Motor neuron (in vitro differentiated cells): ENCODE data around the gene ADAMTS15. TPM values are rescaled to one million over a fixed set of nuclear protein-coding genes. Genes with fewer than 3 reads are reported as not detected.

ENCODE experiments used
- ATAC-seq, 8 experiments: fragments of 200-7000 bp; cut with Tn5 transposase; replicated peaks in 6 of 8; 2 replicates each; pipeline ENCODE4 v1.8.0; 2021; ENCODE audit warnings: mild to moderate bottlenecking in 8 of 8, moderate library complexity in 8 of 8
- H3K27ac ChIP-seq, 2 donors: fragments of 250-450 bp; sonication (Bioruptor Pico); 2 replicates each; pipeline ENCODE4 v1.9.0; 2021; ENCODE audit warnings: antibody characterized with exemption in 2 of 2, mild to moderate bottlenecking in 2 of 2, moderate library complexity in 1 of 2
- H3K4me1 ChIP-seq, 2 donors: fragments of 250-450 bp; sonication (Bioruptor Pico); replicated peaks in 1 of 2; 2 replicates each; pipeline ENCODE4 v1.6.1; 2021; ENCODE audit warnings: antibody characterized with exemption in 2 of 2, mild to moderate bottlenecking in 2 of 2, moderate library complexity in 1 of 2
- H3K4me3 ChIP-seq, 5 donors: fragments of 250-450 bp; sonication (Bioruptor Pico); 2 replicates each; pipeline ENCODE4 v1.9.0; 2021; ENCODE audit warnings: antibody characterized with exemption in 5 of 5, mild to moderate bottlenecking in 5 of 5, moderate library complexity in 4 of 5
- WGBS, 10 experiments: fragments of 450-650 bp; shearing (Covaris generic); methylation state at CpG; one replicate each; pipeline ENCODE4 v1.0.0; 2022; 5-methylcytosine and 5-hydroxymethylcytosine counted together
- in situ Hi-C, 9 experiments: fragments of 400-800 bp; cut with MboI; loops; one replicate each; pipeline ENCODE4 v1.15.0; 2021; ENCODE audit warnings: low sequenced_read_pairs in 9 of 9, low pct_unique_long_range_greater_than_20kb in 2 of 9; ENCODE audit not compliant: unreplicated experiment in 9 of 9
- total RNA-seq, 8 experiments: library from RNA; unstranded; fragments of 300-600 nt; gene quantifications; 2 replicates each; pipeline versions ENCODE4 v1.2.3 to v1.2.4, GENCODE V29; 2022

The ADAMTS15 gene
- total RNA-seq, 8 experiments from 2014 or later, result 0.52 to 55.3 (median 1.1) TPM

DNA sequence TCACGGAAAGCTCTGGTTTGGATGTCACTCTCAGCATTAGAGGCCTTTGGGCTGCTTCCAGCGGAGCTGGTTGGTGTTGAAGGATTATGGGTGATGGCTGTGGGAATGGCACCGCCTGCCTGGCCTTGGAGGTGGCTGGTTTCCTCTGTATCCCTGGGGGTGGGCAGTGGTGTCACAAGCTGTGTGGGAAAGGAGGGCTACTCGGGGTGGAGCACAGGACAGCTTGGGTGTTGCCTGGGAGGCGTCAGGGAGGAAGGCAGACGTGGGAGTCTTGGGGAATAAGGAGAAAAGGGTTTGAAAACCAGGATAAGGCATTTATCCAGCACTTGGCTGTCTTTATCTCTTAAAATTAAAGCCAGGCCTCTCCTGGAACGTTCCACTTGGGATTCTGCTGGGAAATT, 71.8 kb downstream of the ADAMTS15 start:
- H3K27ac ChIP-seq, result no peak overlapping the region
- H3K4me3 ChIP-seq, result no peak overlapping the region
- ATAC-seq, result no peak
- peaks cover 10 to 15% of the 10 kb centered on the region in 2 donors for H3K4me1 ChIP-seq
- in situ Hi-C loops, result no loop called here
- WGBS, 10 experiments, result 8 to 80% (median 29%) methylated on average over 2 to 3 of the region's 7 CpGs; no CpG with 5 or more reads in 7 of the 10 experiments

DNA sequence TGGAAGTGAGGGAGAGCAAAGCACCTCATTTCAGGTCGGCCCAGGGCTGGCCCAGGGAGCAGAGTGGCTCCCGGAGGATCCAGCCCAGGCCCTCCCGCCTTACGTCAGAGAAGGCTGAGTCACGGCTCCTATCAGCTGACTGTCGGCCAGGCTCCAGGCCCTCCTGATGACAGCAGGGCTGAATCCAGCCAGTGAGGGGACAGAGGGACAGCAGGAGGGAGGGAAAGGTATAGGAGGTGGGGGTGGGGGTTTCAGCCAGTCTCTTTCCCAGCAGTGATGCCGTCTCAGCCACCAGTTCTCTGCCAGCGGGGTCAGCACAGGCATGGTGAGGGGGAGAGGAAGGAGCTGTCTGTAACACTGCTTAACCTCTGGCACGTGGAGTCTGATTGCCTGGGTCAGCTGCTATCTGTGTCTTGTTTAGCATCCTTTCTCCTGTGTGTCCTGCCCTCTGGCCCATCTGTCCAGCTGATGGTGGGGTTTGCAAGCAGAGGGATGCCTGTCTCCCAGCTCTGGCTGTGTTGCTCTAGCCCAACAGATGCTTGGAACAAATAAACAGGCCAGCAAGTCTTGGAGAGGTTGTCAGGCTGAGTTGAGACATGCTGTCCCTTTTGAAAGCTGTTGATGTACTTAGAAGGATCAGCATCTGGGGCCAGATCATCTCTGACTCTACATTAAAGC, 74.0 kb downstream of the ADAMTS15 start:
- Histone ChIP-seq H3K4me3 (no peak overlapping the region), H3K4me1 (peaks cover 10 to 15% of the 10 kb centered on the region in 2 donors), H3K27ac (peak overlapping the region; percentile 36 to 81)
- WGBS, 10 experiments, result 0 to 46% (median 6%) methylated on average over 1 to 5 of the region's 9 CpGs; no CpG with 5 or more reads in 6 of the 10 experiments
- in situ Hi-C loops, result no loop called here
- ATAC-seq, result peak; percentile 96 to 100 (median 99)

DNA sequence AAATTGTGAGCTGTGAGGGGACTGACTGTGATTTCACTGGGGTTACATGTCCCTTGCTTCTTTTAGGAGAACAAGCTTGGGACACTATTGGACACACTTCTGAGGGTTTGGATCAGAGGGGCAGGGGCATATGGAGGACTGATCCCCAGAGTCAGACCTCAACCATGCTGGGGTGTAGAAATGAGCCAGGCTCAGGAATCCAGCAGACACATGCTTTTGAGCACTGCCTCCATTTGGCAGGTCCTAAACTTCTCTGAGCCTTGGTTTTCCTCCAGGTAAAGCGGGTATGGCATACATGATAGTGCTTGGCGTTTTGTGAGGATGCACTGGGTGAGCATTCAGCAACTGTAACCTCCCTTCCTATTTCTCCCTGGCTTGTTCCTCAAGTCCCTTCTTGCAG, 74.7 kb downstream of the ADAMTS15 start:
- H3K4me1 ChIP-seq, result peaks cover 10 to 15% of the 10 kb centered on the region in 2 donors
- H3K27ac ChIP-seq, result no peak overlapping the region
- ATAC-seq, result no peak
- no peak overlapping the region for H3K4me3 ChIP-seq
- 20 to 100% (median 65%) methylated on average over 1 to 2 of the region's 2 CpGs; no CpG with 5 or more reads in 5 of the 10 experiments for WGBS, 10 experiments
- in situ Hi-C loops, result no loop called here

DNA sequence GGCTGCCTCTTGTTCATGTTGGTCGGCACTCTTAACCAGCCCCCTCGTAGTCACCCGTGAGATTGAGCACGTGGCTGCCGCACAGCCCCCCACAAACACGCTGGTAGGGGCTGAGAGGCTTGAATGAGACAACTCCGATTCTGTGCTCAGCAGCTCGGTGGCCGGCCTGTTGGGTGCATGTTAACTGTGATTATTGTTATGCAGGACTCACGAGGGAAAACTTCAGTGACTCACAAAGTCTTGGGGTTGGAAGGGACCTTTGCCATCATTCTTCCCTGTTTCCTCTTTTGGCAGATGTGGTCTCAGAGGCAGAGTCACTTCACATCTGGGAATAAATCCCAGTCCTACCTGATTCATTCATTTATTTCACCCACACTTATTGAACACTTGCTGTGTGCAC, 75.2 kb downstream of the ADAMTS15 start:
- peaks cover 10 to 15% of the 10 kb centered on the region in 2 donors for H3K4me1 ChIP-seq
- in situ Hi-C loops, result no loop called here
- peak in 2 of 8 experiments; percentile 4 to 8 for ATAC-seq
- WGBS, 10 experiments, result 7 to 50% (median 34%) methylated on average over 1 to 6 of the region's 10 CpGs; no CpG with 5 or more reads in 4 of the 10 experiments
- no peak overlapping the region for H3K4me3 ChIP-seq
- no peak overlapping the region for H3K27ac ChIP-seq

DNA sequence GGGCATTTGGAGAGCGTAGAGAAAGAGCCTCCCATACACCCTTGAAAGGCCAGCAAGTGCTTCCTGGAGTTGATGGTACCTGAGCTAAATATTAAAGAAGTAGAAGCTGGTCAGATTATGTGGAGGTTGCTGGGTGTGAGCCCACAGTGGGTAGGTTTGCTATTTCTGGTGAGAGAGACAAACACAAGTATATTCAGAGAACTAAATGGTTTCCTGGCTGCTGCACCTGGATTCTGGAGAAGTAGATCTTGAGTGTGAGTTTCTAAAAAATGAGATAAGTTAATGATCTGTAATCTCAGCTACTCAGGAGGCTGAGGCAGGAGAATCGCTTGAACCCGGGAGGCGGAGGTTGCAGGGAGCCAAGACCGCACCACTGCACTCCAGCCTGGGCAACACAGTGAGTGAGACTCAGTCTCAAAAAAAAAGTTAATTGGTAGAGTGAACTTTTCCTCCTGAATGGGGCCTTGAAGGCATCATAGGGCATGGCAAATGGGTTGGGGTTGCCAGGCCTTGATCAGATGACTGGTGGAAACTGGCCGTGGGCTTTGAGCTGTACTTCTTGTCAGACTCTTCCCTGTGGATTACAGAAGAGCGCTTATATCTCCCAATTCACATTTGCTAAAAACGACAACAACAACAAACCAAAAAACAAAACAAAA, 75.8 kb downstream of the ADAMTS15 start:
- H3K27ac ChIP-seq, result no peak overlapping the region
- peaks cover 10 to 15% of the 10 kb centered on the region in 2 donors for H3K4me1 ChIP-seq
- 78 to 100% (median 93%) methylated on average over 1 to 8 of the region's 8 CpGs; no CpG with 5 or more reads in 2 of the 10 experiments for WGBS, 10 experiments
- in situ Hi-C loops, result no loop called here
- no peak overlapping the region for H3K4me3 ChIP-seq
- no peak for ATAC-seq

DNA sequence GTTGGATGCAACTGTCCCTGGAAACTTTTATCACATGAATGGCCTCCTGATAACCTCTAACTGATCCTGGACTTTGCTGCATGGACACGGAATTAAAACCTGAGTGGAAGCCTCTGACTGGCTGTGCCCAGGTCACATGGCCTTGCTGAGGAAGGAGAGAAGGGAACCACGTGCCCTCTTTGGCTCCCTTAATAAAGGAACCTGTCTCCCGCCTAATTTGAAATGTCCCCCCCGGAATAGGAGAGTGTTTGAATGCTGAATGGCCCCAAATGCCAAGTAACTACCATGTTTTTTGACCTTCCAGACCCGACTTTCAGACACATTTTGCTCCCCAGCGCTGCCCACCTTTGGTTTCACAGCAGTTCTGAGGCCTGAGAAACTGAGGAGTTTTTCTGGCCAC, 76.9 kb downstream of the ADAMTS15 start:
- WGBS, 10 experiments, result 60 to 100% (median 85%) methylated on average over 1 to 4 of the region's 6 CpGs; no CpG with 5 or more reads in 5 of the 10 experiments
- in situ Hi-C loops, result no loop called here

More for the DNA sequence above, 76.9 kb downstream of the ADAMTS15 start:
- no peak for ATAC-seq
- H3K4me3 ChIP-seq, result no peak overlapping the region
- H3K27ac ChIP-seq, result no peak overlapping the region
- H3K4me1 ChIP-seq, result peaks cover 10 to 15% of the 10 kb centered on the region in 2 donors

Other genes with a start within 250 kb of the ADAMTS15 start
- gene ZBTB44, start 133.7 kb upstream of the ADAMTS15 start, total RNA-seq, result 10 to 100 TPM; 16.1 to 48.3 (median 20.8) TPM
- gene ADAMTS8, start 20.0 kb upstream of the ADAMTS15 start, total RNA-seq, result 1 to 10 TPM in 2 of 8 experiments, under 1 TPM in 6; 0.05 to 2.1 (median 0.22) TPM